HepG2 (cell line): ENCODE data around the gene SLC7A4.
"Not testable (repeated sequence)": the region's sequence is repeated elsewhere in the genome, so short reads cannot be mapped to it uniquely, and the experiment has no call there.

Source experiments
- CTCF ChIP-seq: sonication (generic); formaldehyde crosslinking; IDR thresholded peaks from 2 replicates; pipeline ENCODE4 v1.5.0; 2020; ENCODE audit warnings: mild to moderate bottlenecking, missing genetic modification reagents, moderate library complexity
- FOXJ3 ChIP-seq: sonication (generic); formaldehyde crosslinking; IDR thresholded peaks from 2 replicates; pipeline ENCODE4 v1.4.0; 2020; ENCODE audit warnings: missing genetic modification reagents, mild to moderate bottlenecking, borderline replicate concordance
- FOXP4 ChIP-seq: sonication (generic); formaldehyde crosslinking; IDR thresholded peaks from 2 replicates; pipeline ENCODE4 v1.4.0; 2020; ENCODE audit warnings: missing genetic modification reagents
- HDAC2 ChIP-seq: sonication (generic); formaldehyde crosslinking; IDR thresholded peaks from 2 replicates; pipeline ENCODE4 v1.4.0; 2020; ENCODE audit warnings: missing genetic modification reagents
- KDM5A ChIP-seq: fragments of 200-600 bp; sonication (generic); IDR thresholded peaks from 2 replicates; pipeline ENCODE4 v1.7.0; 2018; ENCODE audit warnings: antibody characterized with exemption, mild to moderate bottlenecking, low read length, borderline replicate concordance
- POLR2A ChIP-seq, 2 experiments: IDR thresholded peaks; 2 replicates each; pipeline ENCODE4 v1.6.1; 2011; ENCODE audit warnings: low read depth in 2 of 2, low read length in 2 of 2, mild to moderate bottlenecking in 1 of 2, moderate library complexity in 1 of 2; ENCODE audit not compliant: insufficient read depth in 1 of 2
- TCF7L2 ChIP-seq: IDR thresholded peaks from 2 replicates; pipeline ENCODE4 v1.6.1; 2011; ENCODE audit warnings: mild to moderate bottlenecking, low read depth, low read length, moderate library complexity
- YY1 ChIP-seq: IDR thresholded peaks from 2 replicates; pipeline ENCODE4 v1.6.1; 2011; ENCODE audit warnings: low read length, low read depth, moderate library complexity, mild to moderate bottlenecking; ENCODE audit not compliant: insufficient read depth, insufficient replicate concordance
- ZNF142 ChIP-seq: sonication (generic); formaldehyde crosslinking; IDR thresholded peaks from 2 replicates; pipeline ENCODE4 v1.4.0; 2020; ENCODE audit warnings: missing genetic modification reagents
- ZNF256 ChIP-seq: sonication (generic); formaldehyde crosslinking; conservative IDR thresholded peaks from 2 replicates; pipeline ENCODE4 v1.4.0; 2020; ENCODE audit warnings: missing genetic modification reagents
- ZNF605 ChIP-seq: sonication (generic); formaldehyde crosslinking; IDR thresholded peaks from 2 replicates; pipeline ENCODE4 v1.8.0; 2022; ENCODE audit warnings: mild to moderate bottlenecking, missing genetic modification reagents
- ZNF615 ChIP-seq: sonication (generic); formaldehyde crosslinking; IDR thresholded peaks from 2 replicates; pipeline ENCODE4 v1.5.0; 2020; ENCODE audit warnings: mild to moderate bottlenecking, missing genetic modification reagents, borderline replicate concordance
- ZNF713 ChIP-seq: sonication (generic); formaldehyde crosslinking; IDR thresholded peaks from 2 replicates; pipeline ENCODE4 v1.4.0; 2020; ENCODE audit warnings: mild to moderate bottlenecking, missing genetic modification reagents

- TF ChIP-seq FOXJ3 (CRISPR knock-in tag); POLR2A (IDR thresholded peaks at IDR 0.05; ENCODE audit: insufficient read depth in 1 of 2, low read depth in 2 of 2, low read length in 2 of 2); TCF7L2; ZNF605 (CRISPR knock-in tag); ZNF256 (CRISPR knock-in tag); CTCF (CRISPR knock-in tag); FOXP4; ZNF713 (CRISPR knock-in tag); KDM5A; ZNF142 (CRISPR knock-in tag); YY1; HDAC2 (CRISPR knock-in tag); ZNF615 (CRISPR knock-in tag): not testable (repeated sequence)
These were observed 32.1 kb upstream of the SLC7A4 start for GRCh38 chr22:21064425-21064824.
